Glomerular endothelial cell (primary cell): ENCODE measurements around the gene HES5. TPM values are rescaled to one million over a fixed set of nuclear protein-coding genes. Genes with fewer than 3 reads are reported as not detected.

ENCODE experiments used
- DNase-seq: peaks from one replicate; pipeline ENCODE4 v3.0.0-alpha.2; 2011; ENCODE audit warnings: low read depth, low spot score; ENCODE audit errors: extremely low read depth
- total RNA-seq: library from RNA; depleted of rRNA; stranded (reverse); fragments of >200 nt; gene quantifications from 2 replicates; pipeline ENCODE4 v1.2.3, GENCODE V29; 2015

The HES5 gene
- total RNA-seq, 1 donor from 2014 or later, result not detected

- no peak for DNase-seq
These were observed 17.4 kb upstream of the HES5 start for GRCh38 chr1:2547210-2548067.

- no peak for DNase-seq
These were observed 16.6 kb upstream of the HES5 start for GRCh38 chr1:2546515-2547209.

DNA sequence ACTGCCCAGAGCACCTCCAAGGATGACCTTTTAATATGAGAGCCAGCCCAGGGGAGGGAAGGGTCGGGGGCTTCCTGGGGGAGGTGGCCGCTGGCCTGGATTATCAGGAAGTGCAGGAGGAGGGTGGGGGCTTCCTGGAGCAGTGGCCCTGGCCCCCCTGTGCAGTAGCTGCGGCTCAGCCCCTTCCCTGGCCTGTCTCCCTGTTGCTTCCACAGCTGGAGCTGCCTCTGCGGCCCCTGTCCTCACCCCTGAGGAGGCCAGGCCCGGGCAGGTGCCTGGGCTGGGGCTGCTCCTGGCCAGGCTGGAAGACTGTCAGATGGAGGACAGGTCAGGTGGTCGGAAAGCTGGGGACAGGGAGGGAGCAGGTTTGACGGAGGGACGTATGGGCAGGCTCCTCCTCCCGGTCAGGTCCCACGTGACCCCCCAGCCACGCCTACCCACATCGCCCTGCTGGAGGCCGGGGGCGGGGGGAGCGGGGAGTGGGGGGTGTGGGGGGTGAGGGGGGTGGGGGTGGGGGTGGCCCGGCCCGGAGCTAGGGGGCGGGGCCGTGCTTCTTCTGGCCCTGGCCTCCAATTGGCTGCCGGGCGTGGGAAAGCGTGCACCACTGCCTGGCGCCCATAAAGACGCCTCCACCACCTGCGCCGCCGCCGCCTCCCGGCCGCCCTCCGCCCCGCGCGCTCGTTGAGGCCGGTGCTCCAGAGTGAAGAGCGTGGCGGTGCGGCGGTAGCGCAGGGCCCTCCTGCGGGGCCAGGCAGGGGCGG, 15.9 kb upstream of the HES5 start:
- no peak for DNase-seq

DNA sequence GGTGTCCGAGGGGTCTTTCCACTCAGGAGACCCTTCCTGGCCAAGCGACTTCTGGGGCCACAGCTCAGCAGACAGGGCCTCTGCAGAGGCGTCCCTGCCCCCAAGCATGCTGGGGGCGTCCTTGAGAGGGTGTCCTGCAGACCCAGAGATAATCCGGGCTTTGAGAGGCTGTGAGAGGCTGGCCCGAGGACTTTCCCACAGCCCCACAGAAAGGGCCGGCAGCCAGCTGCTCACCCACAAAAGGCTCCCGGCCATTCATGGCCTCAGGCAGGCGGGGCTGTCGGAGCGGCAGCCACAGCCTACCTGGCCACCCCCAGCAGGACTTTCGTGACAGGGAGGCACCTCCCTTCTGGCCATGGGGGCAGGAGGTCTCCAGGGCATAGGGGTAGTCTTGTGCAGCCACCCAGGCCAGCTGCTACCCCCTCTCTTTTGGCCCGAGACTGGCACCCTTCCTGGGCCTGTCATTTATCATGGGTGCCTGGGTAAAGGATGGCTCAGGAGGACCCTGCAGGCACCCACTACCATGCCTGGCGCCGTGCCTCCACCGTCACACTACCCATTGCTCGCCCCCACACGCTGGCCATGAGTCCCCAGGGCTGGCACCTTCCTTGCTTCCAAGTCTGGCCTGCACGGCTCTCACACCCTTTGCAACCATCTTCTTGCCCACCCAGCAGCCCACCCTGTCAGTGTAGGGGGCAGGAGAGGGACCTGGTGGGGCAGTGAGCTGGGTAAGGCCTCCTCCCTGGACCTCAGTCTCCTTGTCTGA, 15.0 kb upstream of the HES5 start:
- DNase-seq, result no peak

DNA sequence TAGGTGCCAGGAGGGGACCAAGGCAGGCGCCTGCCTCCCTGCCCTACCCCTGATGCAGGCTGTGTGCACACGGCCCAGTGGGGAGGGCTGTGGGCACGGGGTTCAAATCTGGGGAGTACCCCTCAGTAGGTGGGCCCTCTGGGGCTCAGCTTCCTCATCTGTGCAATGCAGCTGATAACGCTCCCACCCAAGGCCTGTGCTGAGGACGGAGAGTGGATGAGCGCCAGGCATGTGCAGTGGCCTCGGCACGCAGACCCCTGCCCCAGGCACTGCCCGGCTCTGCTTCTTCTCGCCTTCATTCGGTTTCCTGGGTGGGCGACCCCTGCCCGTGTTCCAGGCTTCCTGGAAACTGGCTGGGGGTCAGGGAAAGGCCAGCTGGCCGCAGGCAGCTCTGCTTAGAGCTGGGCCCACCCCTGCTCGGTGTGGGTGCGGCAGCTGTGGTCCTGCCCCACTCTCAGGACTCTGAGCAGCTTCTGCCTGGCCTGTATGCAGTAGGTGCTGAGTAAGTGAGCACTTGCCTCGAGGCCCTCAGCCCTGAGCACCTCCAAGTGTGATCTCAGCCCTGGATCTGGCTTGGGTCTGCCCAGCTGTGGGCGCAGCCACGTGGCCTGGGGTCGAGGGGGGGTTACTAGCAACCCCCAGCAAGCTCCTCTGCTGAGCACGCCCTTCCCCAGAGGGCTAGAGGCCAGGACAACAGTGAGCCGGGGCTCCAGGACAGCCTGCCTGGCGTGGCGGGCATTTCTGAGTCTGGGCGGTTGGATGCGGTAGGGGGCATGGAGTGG, 14.2 kb upstream of the HES5 start:
- DNase-seq, result no peak

DNA sequence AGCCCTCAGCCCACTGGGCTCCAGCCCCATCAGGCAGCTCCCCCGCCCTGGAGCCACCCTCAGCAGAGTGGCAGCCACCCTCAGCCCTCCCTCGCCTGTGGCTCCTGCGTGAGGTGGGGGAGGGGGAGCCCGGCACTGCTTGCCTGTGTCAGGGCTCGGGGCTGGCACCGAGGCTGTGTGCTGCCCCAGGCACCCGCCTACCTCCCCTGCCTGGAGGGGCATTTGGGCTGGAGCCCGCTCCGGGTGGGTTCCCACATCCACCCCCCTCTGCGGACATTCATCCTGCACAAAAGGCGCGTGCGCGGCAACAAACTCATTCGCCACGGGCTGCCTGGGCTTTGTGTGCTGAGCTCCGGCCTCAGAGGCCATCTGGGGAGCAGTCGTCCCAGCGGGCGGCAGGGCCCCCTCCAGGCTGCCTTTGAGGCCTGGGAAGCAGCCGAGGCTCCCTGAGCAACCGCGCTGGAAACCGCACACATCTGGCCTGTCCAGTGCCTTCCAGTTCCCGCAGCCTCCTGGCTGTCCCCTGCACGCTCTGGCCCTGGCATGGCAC, 13.6 kb upstream of the HES5 start:
- no peak for DNase-seq

GRCh38 chr1:2542246-2542915, 12.3 kb upstream of the HES5 start:
- no peak for DNase-seq

GRCh38 chr1:2541619-2542245, 11.7 kb upstream of the HES5 start:
- no peak for DNase-seq

- DNase-seq, result no peak
These were observed 10.9 kb upstream of the HES5 start for GRCh38 chr1:2540816-2541492.

DNA sequence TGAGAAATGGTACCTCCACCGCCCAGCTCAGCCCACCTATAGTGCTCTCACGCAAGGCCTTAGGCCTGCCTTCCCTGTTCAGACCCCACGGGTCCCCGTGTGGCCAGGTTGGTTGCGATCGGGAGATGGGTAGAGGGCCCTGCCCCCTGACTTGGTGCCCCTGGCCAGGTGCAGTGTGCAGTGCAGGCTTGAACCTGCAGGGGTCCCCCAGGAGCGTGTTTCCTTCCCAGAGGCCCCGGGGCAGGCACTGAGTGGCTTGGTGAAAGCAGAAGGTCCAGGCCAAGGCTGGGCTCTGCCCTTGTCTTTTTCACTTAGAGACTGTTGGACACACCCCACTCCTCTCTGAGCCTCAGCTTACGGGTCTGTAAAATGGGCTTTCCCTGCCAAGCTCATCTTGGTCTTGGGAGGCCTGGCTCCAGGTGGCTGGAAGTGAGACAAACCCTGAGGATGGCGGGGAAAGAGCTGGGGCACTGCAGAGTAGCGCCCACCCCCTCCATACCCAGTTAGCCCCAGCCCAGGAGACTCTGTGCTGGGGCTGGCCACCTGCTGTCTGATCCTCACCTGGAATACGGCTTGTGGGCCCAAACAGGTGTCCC, 9.3 kb upstream of the HES5 start:
- DNase-seq, result no peak

- DNase-seq, result no peak
These were observed 8.8 kb upstream of the HES5 start for GRCh38 chr1:2538872-2539271.

GRCh38 chr1:2538376-2538775, 8.3 kb upstream of the HES5 start:
- no peak for DNase-seq

- DNase-seq, result no peak
These were observed 7.7 kb upstream of the HES5 start for GRCh38 chr1:2537784-2538115.

DNA sequence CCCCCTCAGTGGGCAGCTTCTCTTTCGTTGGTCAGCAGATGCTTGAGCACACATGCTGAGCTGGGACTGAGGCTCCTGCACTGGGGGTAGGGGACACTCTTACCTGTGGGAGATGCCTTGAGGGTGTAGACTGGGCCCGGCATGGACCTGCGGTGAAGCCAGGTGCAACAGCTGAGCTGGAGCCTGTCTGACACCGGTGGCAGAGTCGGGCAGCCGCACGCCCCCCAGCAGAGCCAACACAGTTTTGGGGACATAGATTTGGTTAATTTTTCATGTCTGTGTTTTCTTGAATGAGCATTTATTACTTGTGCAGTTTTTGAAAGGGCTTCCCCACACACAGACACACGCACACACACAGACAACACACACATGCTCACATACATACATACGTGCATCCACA, 5.9 kb upstream of the HES5 start:
- DNase-seq, result no peak

GRCh38 chr1:2535455-2535854, 5.4 kb upstream of the HES5 start:
- no peak for DNase-seq

DNA sequence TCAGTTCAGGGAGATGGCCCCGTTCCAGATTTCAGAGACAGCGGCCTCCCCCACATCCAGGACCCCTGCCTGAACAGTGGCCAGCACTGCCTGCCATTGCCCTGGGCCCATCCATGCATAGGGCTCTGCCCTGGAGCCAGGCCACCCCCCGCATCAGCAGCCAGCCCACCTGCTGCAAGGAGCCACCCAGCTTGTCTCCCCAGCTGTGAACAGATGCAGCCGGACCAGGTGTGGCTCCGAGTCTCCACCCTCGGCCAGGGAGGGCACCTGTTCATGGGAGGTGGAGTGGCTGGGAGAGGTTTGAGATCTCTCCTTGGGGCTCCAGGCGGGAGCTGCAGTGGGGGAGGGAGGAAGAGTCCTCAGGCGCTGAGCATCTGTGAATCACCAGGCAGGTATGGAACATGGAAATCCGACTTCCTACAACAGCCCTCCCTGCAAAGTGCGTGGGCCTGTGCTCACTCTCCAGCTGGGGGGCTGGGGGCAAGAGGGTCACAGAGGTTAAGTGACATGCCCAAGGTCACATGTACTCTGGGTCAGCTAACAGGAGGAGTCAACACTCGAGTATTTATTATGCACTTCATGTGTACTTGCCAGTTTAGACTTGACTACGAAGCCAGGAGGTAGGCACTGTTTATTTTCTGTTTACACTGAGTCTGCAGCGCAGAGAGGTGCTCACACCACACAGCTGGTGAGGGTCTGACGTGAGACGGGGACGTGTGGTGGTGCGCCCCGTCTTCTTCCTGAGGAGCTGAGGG, 4.8 kb upstream of the HES5 start:
- no peak for DNase-seq

DNA sequence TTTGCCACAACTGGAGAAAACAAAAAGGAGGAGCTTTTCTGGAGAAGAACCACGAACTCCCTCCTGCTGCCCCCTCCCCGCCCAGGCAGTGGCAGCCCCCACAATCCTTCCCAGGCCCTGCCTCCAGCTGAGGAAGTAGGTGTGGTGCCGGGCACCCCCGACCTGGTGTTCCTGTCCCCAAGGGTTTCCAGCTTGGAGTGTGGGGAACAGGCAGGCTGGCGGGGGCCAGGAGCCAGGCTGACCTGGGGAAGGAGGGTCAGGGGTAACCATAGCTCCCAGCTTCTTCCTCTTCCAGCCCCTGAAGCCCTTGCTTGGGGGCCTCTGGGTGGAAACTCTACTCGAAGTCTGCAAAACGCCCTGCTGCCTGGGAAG, 4.2 kb upstream of the HES5 start:
- DNase-seq, result no peak
